Right cardiac atrium (tissue), 5 donors: ENCODE data around the gene DOK5. TPM values are rescaled to one million over a fixed set of nuclear protein-coding genes. Genes with fewer than 3 reads are reported as not detected.

Source experiments
- ATAC-seq, 2 donors: fragments of 200-7000 bp; cut with Tn5 transposase; one replicate each; pipeline versions ENCODE4 v1.8.0 to v1.9.1; 2020; ENCODE audit warnings: moderate library complexity in 2 of 2, mild to moderate bottlenecking in 1 of 2
- DNase-seq, 3 donors: peaks; one replicate each; pipeline ENCODE4 v3.0.0-alpha.2; 2020
- H3K27ac ChIP-seq: one replicate; pipeline ENCODE4 v1.5.1; 2013; ENCODE audit warnings: mild to moderate bottlenecking, low read length, control low read depth, moderate library complexity
- H3K27me3 ChIP-seq: one replicate; pipeline ENCODE4 v1.6.1; 2013; ENCODE audit not compliant: control insufficient read depth, insufficient read depth
- H3K4me1 ChIP-seq: one replicate; pipeline ENCODE4 v1.6.1; 2013; ENCODE audit warnings: low read length; ENCODE audit not compliant: control insufficient read depth, insufficient read depth
- H3K4me3 ChIP-seq: one replicate; pipeline ENCODE4 v1.5.1; 2013; ENCODE audit warnings: low read length, control low read depth
- H3K9me3 ChIP-seq: one replicate; pipeline ENCODE4 v1.6.1; 2013; ENCODE audit warnings: low read length; ENCODE audit not compliant: control insufficient read depth
- WGBS: extraction: QIAGEN DNeasy Blood & Tissue Kit; methylation state at CpG from one replicate; pipeline ENCODE4 v1.1.7; 2013; 5-methylcytosine and 5-hydroxymethylcytosine counted together
- intact Hi-C, 4 donors: fragments of 100-400 bp; cut with DNase I; formaldehyde crosslinking; loops; one replicate each; pipeline versions ENCODE4 v1.11.0 to v1.14.0; 2022 to 2023
- polyA plus RNA-seq: library from polyadenylated mRNA; stranded (reverse); fragments of 200-250 nt; gene quantifications from one replicate; pipeline ENCODE4 v1.2.3, GENCODE V29; 2013
- total RNA-seq, 4 donors: library from RNA; stranded (reverse); fragmentation: NEBNext Ultra II Directional; extraction: Animal tissue kit (Norgen Biotek cat#: 25700); gene quantifications; one replicate each; pipeline ENCODE4 v1.2.1, GENCODE V29; 2021
- donor health status: healthy with polysubstance abuse.
- donor health status: DM: no; HTN: yes; CAD: no.
- donor health status: DM: no; HTN: no; CAD: no.
- donor health status: DM: no; HTN: yes; CAD: no; lungs with severe emphysema.
- donor health status: DM: yes; HTN: yes; CAD: no.

The DOK5 gene
- total and polyA plus RNA-seq, 5 donors = 10.6 to 20.2 (median 16.0) TPM

- Histone ChIP-seq H3K27me3 (no peaks in the 10 kb centered on the region), H3K27ac (no peak overlapping the region), H3K9me3 (no peaks in the 10 kb centered on the region), H3K4me3 (no peak overlapping the region), H3K4me1 (peaks cover 3% of the 10 kb centered on the region)
- DNase-seq = no peak
- no peak for ATAC-seq
- intact Hi-C loops = no loop called here
- WGBS = 95% methylated on average over 4 of the region's 4 CpGs
Observed at GRCh38 chr20:54512694-54513093, 37.3 kb downstream of the DOK5 start.

- ATAC-seq (no peak), DNase-seq (no peak)
- H3K27ac ChIP-seq = no peak overlapping the region
- WGBS = 76% methylated on average over 3 of the region's 3 CpGs
- no peaks in the 10 kb centered on the region for H3K27me3 ChIP-seq
- intact Hi-C loops = no loop called here
- no peak overlapping the region for H3K4me3 ChIP-seq
- H3K4me1 ChIP-seq = peaks cover 3% of the 10 kb centered on the region
- no peaks in the 10 kb centered on the region for H3K9me3 ChIP-seq
Observed at GRCh38 chr20:54514028-54514607, 38.7 kb downstream of the DOK5 start.

- intact Hi-C loops = no loop called here
- 74% methylated on average over 6 of the region's 6 CpGs for WGBS
Observed at GRCh38 chr20:54515793-54516628, 40.6 kb downstream of the DOK5 start.

DNA sequence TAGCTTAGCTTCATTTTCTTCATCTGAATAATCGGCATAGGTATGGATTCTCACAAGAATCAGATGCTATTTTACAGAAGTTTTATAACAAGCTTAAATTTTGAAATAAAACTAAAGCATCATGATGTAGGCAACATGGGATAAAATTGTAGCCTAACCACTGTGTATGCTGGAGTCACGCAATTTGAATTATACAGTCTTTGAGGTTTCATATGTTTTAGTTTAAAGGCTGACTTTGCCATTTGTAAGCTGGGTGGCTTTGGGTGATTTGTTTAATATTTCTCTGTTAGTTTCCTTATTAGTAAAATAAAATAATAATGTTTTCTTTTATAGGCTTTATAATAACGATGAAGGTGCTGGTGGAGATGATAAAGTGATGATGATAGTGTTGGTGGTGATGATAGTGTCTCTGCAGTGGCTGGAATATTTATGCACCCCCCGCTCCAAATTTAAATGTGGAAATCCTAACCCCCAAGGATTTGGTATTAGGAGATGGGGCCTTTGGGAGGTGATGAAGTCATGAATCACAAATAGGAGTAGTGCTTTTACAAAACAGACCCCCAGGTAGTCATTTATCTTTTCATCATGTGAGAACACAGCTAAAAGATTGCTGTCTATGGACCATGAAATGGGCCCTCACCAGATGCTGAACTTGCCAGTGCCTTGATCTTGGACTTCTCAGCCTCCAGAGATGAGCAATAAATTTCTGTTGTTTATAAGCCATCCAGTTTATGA, 42.0 kb downstream of the DOK5 start:
- intact Hi-C loops = no loop called here
- ATAC-seq (no peak), DNase-seq (no peak)
- Histone ChIP-seq H3K9me3 (no peaks in the 10 kb centered on the region), H3K4me3 (no peak overlapping the region), H3K4me1 (peaks cover 1% of the 10 kb centered on the region), H3K27ac (no peak overlapping the region), H3K27me3 (no peaks in the 10 kb centered on the region)
- WGBS = 92% methylated on average over 4 of the region's 4 CpGs

More at GRCh38 chr20:54515793-54516628, 40.6 kb downstream of the DOK5 start:
- ATAC-seq = no peak
- Histone ChIP-seq H3K27ac (no peak overlapping the region), H3K9me3 (no peaks in the 10 kb centered on the region), H3K27me3 (no peaks in the 10 kb centered on the region), H3K4me1 (peaks cover 1% of the 10 kb centered on the region), H3K4me3 (no peak overlapping the region)
- no peak for DNase-seq

- intact Hi-C loops = no loop called here
- H3K4me1 ChIP-seq = peaks cover 6% of the 10 kb centered on the region
- DNase-seq (peak in 2 of 3 donors; percentile 41 to 42), ATAC-seq (peak; percentile 92 to 95)
- no peak overlapping the region for H3K4me3 ChIP-seq
- H3K9me3 ChIP-seq = no peaks in the 10 kb centered on the region
- no peaks in the 10 kb centered on the region for H3K27me3 ChIP-seq
- no peak overlapping the region for H3K27ac ChIP-seq
- 65% methylated on average over 3 of the region's 3 CpGs for WGBS
Observed at GRCh38 chr20:54524849-54525248, 49.5 kb downstream of the DOK5 start.

DNA sequence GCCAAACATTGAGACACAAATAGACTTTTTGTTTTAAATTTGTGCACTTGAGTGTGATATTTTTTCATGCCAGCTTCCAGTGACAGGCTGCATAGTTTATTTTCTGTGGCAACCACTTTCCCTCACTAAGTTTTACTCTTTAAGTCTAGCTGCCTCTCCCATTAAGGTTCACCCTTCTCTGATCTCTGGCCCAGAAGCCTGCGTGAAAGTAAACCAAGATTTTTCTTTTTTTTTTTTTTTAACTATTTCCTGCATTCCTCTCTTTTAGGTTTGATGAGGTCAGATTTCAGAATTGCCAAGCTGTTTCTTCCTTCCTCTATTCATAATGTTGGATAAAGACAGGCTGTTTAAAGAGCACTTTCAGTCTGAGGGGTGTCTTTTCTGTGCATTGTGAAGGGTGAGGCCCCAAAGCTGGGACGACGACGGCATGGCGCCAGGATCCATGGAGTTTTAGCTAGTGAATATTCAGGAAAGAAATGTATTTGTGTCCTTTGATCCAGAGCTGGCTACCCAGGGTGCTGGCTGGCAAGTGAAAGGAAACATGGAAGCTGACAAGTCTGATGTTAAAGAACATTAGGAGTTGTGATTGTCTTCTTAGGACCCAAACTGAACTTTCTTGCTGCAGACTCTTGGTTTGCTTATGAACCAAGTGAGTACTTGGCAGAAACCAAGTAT, 50.7 kb downstream of the DOK5 start:
- Histone ChIP-seq H3K27ac (peak overlapping the region; percentile 48), H3K9me3 (no peaks in the 10 kb centered on the region), H3K27me3 (no peaks in the 10 kb centered on the region), H3K4me1 (peaks cover 6% of the 10 kb centered on the region), H3K4me3 (no peak overlapping the region)
- WGBS = 42% methylated on average over 5 of the region's 5 CpGs
- DNase-seq (no peak), ATAC-seq (no peak)
- intact Hi-C loops = no loop called here

GRCh38 chr20:54526801-54527200, 51.4 kb downstream of the DOK5 start:
- Histone ChIP-seq H3K4me1 (peaks cover 6% of the 10 kb centered on the region), H3K27ac (no peak overlapping the region), H3K27me3 (no peaks in the 10 kb centered on the region), H3K9me3 (no peaks in the 10 kb centered on the region), H3K4me3 (no peak overlapping the region)
- 27% methylated on average over 1 of the region's 1 CpG for WGBS
- ATAC-seq = no peak
- intact Hi-C loops = no loop called here
- DNase-seq = no peak

GRCh38 chr20:54532573-54532972, 57.2 kb downstream of the DOK5 start:
- no peaks in the 10 kb centered on the region for H3K27me3 ChIP-seq
- no peak overlapping the region for H3K4me3 ChIP-seq
- DNase-seq (no peak), ATAC-seq (no peak)
- WGBS = 57% methylated on average over 3 of the region's 3 CpGs
- peaks cover 3% of the 10 kb centered on the region for H3K4me1 ChIP-seq
- no peaks in the 10 kb centered on the region for H3K9me3 ChIP-seq
- no peak overlapping the region for H3K27ac ChIP-seq
- intact Hi-C loops = no loop called here

GRCh38 chr20:54534101-54534500, 58.7 kb downstream of the DOK5 start:
- 96% methylated on average over 4 of the region's 4 CpGs for WGBS
- Histone ChIP-seq H3K27me3 (no peaks in the 10 kb centered on the region), H3K9me3 (no peaks in the 10 kb centered on the region), H3K4me3 (no peak overlapping the region), H3K27ac (no peak overlapping the region), H3K4me1 (peaks cover 3% of the 10 kb centered on the region)
- DNase-seq (no peak), ATAC-seq (no peak)
- intact Hi-C loops = no loop called here

DNA sequence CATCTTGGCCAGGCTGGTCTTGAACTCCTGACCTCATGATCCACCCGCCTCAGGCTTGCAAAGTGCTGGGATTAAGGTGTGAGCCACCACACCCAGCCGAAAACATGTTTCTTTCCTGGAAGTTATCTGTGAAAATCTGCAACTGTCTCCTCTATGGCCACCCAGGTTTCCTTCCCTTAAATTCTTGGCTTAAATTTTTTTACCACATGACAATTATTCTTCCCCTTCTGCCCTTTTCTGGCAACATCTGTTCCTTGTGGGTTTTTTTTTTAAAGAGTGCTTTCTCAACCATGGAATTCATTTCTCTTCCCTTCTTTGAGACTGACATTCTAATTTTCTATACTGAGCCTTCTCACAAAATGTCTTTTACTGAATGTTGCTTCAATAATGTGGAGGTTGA, 59.6 kb downstream of the DOK5 start:
- intact Hi-C loops = no loop called here
- Histone ChIP-seq H3K4me3 (no peak overlapping the region), H3K9me3 (no peaks in the 10 kb centered on the region), H3K4me1 (peaks cover 3% of the 10 kb centered on the region), H3K27me3 (no peaks in the 10 kb centered on the region), H3K27ac (no peak overlapping the region)
- WGBS = 66% methylated on average over 2 of the region's 2 CpGs
- DNase-seq (no peak), ATAC-seq (no peak)

GRCh38 chr20:54535746-54536145, 60.4 kb downstream of the DOK5 start:
- Histone ChIP-seq H3K27ac (no peak overlapping the region), H3K9me3 (no peaks in the 10 kb centered on the region), H3K4me3 (no peak overlapping the region), H3K27me3 (no peaks in the 10 kb centered on the region), H3K4me1 (peaks cover 3% of the 10 kb centered on the region)
- no peak for ATAC-seq
- no peak for DNase-seq
- intact Hi-C loops = no loop called here
